ENCODE data around the gene ANKRD17.

GRCh38 chr4:73194064-73194463 lies 64.5 kb downstream of the ANKRD17 start:
- no peak for TF ChIP-seq GATA2 (IDR thresholded peaks at IDR 0.05; ENCODE audit: low read depth, low read length)
- TF ChIP-seq GATA3 (IDR thresholded peaks at IDR 0.05; ENCODE audit: low read depth, low read length) = no peak

Measured in SH-SY5Y (cell line).